Liver (tissue), 9 donors: ENCODE measurements around the gene ABCA9. TPM values are rescaled to one million over a fixed set of nuclear protein-coding genes. Genes with fewer than 3 reads are reported as not detected.

Experiments used
- DNase-seq: peaks from one replicate; pipeline ENCODE4 v3.0.0-alpha.2; 2017; ENCODE audit warnings: low spot score
- H3K27ac ChIP-seq, 2 donors: one replicate each; pipeline ENCODE4 v1.7.0; 2013; ENCODE audit warnings: inconsistent platforms in 2 of 2, low read length in 2 of 2, control low read depth in 1 of 2, low read depth in 1 of 2, mild to moderate bottlenecking in 1 of 2
- H3K27me3 ChIP-seq, 4 donors: one replicate each; pipeline versions ENCODE4 v1.6.1 to v1.7.0; 2013; ENCODE audit warnings: low read length in 3 of 4, inconsistent platforms in 1 of 4, mild to moderate bottlenecking in 1 of 4, moderate library complexity in 1 of 4; ENCODE audit not compliant: control insufficient read depth in 4 of 4, insufficient read depth in 4 of 4
- H3K36me3 ChIP-seq, 4 donors: one replicate each; pipeline versions ENCODE4 v1.6.1 to v1.7.0; 2013; ENCODE audit warnings: low read length in 3 of 4, mild to moderate bottlenecking in 3 of 4, low read depth in 1 of 4, moderate library complexity in 1 of 4; ENCODE audit not compliant: control insufficient read depth in 4 of 4, insufficient read depth in 3 of 4
- H3K4me1 ChIP-seq, 4 donors: one replicate each; pipeline versions ENCODE4 v1.6.1 to v1.7.0; 2013; ENCODE audit warnings: low read length in 3 of 4, mild to moderate bottlenecking in 3 of 4, moderate library complexity in 1 of 4; ENCODE audit not compliant: control insufficient read depth in 4 of 4, insufficient read depth in 4 of 4
- H3K4me3 ChIP-seq, 3 donors: one replicate each; pipeline versions ENCODE4 v1.6.1 to v1.7.0; 2013; ENCODE audit warnings: low read length in 3 of 3, control low read depth in 1 of 3, low read depth in 1 of 3, mild to moderate bottlenecking in 1 of 3
- H3K9ac ChIP-seq, 2 donors: one replicate each; pipeline ENCODE4 v1.7.0; 2013; ENCODE audit warnings: low read length in 2 of 2, mild to moderate bottlenecking in 2 of 2, moderate library complexity in 2 of 2, control low read depth in 1 of 2, low read depth in 1 of 2
- H3K9me3 ChIP-seq, 4 donors: one replicate each; pipeline versions ENCODE4 v1.6.1 to v1.7.0; 2013; ENCODE audit warnings: low read length in 3 of 4; ENCODE audit not compliant: control insufficient read depth in 4 of 4
- EGR1 ChIP-seq, 2 donors: IDR thresholded peaks; 2 replicates each; pipeline ENCODE4 v1.6.1; 2016 to 2018; ENCODE audit warnings: antibody characterized with exemption in 2 of 2, low read depth in 2 of 2
- FOXA1 ChIP-seq: IDR thresholded peaks from 2 replicates; pipeline ENCODE4 v1.6.1; 2016; ENCODE audit warnings: antibody characterized with exemption
- FOXA2 ChIP-seq: IDR thresholded peaks from 2 replicates; pipeline ENCODE4 v1.6.1; 2016; ENCODE audit warnings: antibody characterized with exemption
- GABPA ChIP-seq, 2 donors: IDR thresholded peaks in 1 of 2; conservative IDR thresholded peaks in 1 of 2; 2 replicates each; pipeline ENCODE4 v1.6.1; 2016; ENCODE audit warnings: antibody characterized with exemption in 2 of 2, mild to moderate bottlenecking in 1 of 2, moderate library complexity in 1 of 2
- HNF4A ChIP-seq, 2 donors: conservative IDR thresholded peaks; 2 replicates each; pipeline ENCODE4 v1.6.1; 2016; ENCODE audit warnings: antibody characterized with exemption in 2 of 2, mild to moderate bottlenecking in 2 of 2
- HNF4G ChIP-seq: IDR thresholded peaks from 2 replicates; pipeline ENCODE4 v1.6.1; 2016; ENCODE audit warnings: antibody characterized with exemption
- JUND ChIP-seq, 2 donors: IDR thresholded peaks; 2 replicates each; pipeline ENCODE4 v1.6.1; 2016; ENCODE audit warnings: antibody characterized with exemption in 2 of 2
- MAX ChIP-seq: IDR thresholded peaks from 2 replicates; pipeline ENCODE4 v1.6.1; 2016; ENCODE audit warnings: antibody characterized with exemption
- NR2F2 ChIP-seq: IDR thresholded peaks from 2 replicates; pipeline ENCODE4 v1.6.1; 2016; ENCODE audit warnings: antibody characterized with exemption
- RAD21 ChIP-seq, 2 donors: IDR thresholded peaks; 2 replicates each; pipeline ENCODE4 v1.6.1; 2016; ENCODE audit warnings: antibody characterized with exemption in 2 of 2, mild to moderate bottlenecking in 2 of 2
- REST ChIP-seq: IDR thresholded peaks from 2 replicates; pipeline ENCODE4 v1.6.1; 2016; ENCODE audit warnings: antibody characterized with exemption, mild to moderate bottlenecking
- RXRA ChIP-seq, 2 donors: IDR thresholded peaks; 2 replicates each; pipeline ENCODE4 v1.6.1; 2017 to 2018; ENCODE audit warnings: antibody characterized with exemption in 2 of 2, mild to moderate bottlenecking in 1 of 2
- SP1 ChIP-seq: IDR thresholded peaks from 2 replicates; pipeline ENCODE4 v1.6.1; 2018; ENCODE audit warnings: antibody characterized with exemption, mild to moderate bottlenecking
- TAF1 ChIP-seq: conservative IDR thresholded peaks from 2 replicates; pipeline ENCODE4 v1.6.1; 2016; ENCODE audit warnings: antibody characterized with exemption, mild to moderate bottlenecking
- YY1 ChIP-seq: IDR thresholded peaks from 2 replicates; pipeline ENCODE4 v1.6.1; 2016; ENCODE audit warnings: antibody characterized with exemption, mild to moderate bottlenecking
- ZBTB33 ChIP-seq: IDR thresholded peaks from 2 replicates; pipeline ENCODE4 v1.6.1; 2016; ENCODE audit warnings: antibody characterized with exemption
- WGBS: extraction: QIAGEN DNeasy Blood & Tissue Kit; methylation state at CpG from one replicate; pipeline ENCODE4 v1.1.7; 2013; 5-methylcytosine and 5-hydroxymethylcytosine counted together
- polyA plus RNA-seq, 2 donors: library from polyadenylated mRNA; stranded (reverse) in 1 of 2; unstranded in 1 of 2; fragments of 200-250 nt in 1 of 2; fragments of >200 nt in 1 of 2; fragmentation: Nextera tagmentation in 1 of 2; extraction: Ambion mirVana in 1 of 2; gene quantifications; one replicate each; pipeline versions ENCODE4 v1.2.1 to v1.2.3, GENCODE V29; 2013 to 2015
- total RNA-seq, 2 donors: library from RNA; depleted of rRNA; stranded (reverse); fragments of >200 nt; gene quantifications; one replicate each; pipeline ENCODE4 v1.2.3, GENCODE V29; 2014
- TF ChIP-seq, protein P1 (sequence below): fragments of 150-350 bp; IDR thresholded peaks from 2 replicates; pipeline ENCODE4 v1.5.1; 2017; ENCODE audit warnings: improper control_type of control experiment, low read depth, low read length; ENCODE audit not compliant: missing input control
- TF ChIP-seq, protein P2 (sequence below): IDR thresholded peaks from 2 replicates; pipeline ENCODE4 v1.6.1; 2016; ENCODE audit warnings: antibody characterized with exemption
- donor health status: healthy.
- donor health status: healthy.
- donor health status: healthy.
- donor health status: healthy.
- donor health status: healthy.

ABCA9 gene
- total and polyA plus RNA-seq, 4 donors: 1.4 to 18.9 (median 5.9) TPM

DNA sequence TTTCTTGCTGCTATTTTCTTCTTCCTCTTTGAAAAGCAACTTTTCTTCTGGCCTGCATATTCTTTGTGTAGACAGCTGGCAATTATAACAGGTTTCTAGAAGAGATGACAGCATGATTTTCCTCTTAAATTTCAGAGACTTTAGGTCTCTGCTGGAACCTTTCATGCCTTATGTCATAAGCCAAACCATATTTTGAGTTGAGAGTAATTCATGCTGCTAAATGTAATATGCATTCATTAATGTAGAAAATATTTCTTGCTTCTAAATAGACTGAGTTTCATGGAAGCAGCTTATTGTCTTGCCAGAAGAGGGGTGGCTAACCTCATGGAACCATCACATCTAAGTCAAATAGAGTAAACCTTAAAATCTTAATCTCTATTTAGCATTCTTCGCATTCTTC, 25.9 kb upstream of the ABCA9 start:
- DNase-seq: no peak
- Histone ChIP-seq H3K9me3 (peaks cover 0 to 6% (median 3%) of the 10 kb centered on the region in 4 donors), H3K36me3 (peaks cover 12 to 77% (median 58%) of the 10 kb centered on the region in 4 donors), H3K9ac (no peak overlapping the region), H3K27me3 (no peaks in the 10 kb centered on the region), H3K27ac (no peak overlapping the region), H3K4me3 (no peak overlapping the region), H3K4me1 (no peaks in the 10 kb centered on the region)
- 87% methylated on average over 1 of the region's 1 CpG for WGBS
- TF ChIP-seq HNF4A (conservative IDR thresholded peaks at IDR 0.05) (no peak), TAF1 (no peak), ZBTB33 (no peak), NR2F2 (no peak), SP1 (no peak), YY1 (no peak), FOXA2 (no peak), RAD21 (IDR thresholded peaks at IDR 0.05) (no peak), RXRA (IDR thresholded peaks at IDR 0.05) (no peak), FOXA1 (no peak), JUND (IDR thresholded peaks at IDR 0.05) (no peak), MAX (no peak), REST (no peak), EGR1 (IDR thresholded peaks at IDR 0.05; ENCODE audit: low read depth in 2 of 2) (no peak), HNF4G (no peak), GABPA (IDR thresholded peaks at IDR 0.05 in 1 of 2, conservative IDR thresholded peaks at IDR 0.05 in 1 of 2) (no peak)
- TF ChIP-seq, protein P1, sequence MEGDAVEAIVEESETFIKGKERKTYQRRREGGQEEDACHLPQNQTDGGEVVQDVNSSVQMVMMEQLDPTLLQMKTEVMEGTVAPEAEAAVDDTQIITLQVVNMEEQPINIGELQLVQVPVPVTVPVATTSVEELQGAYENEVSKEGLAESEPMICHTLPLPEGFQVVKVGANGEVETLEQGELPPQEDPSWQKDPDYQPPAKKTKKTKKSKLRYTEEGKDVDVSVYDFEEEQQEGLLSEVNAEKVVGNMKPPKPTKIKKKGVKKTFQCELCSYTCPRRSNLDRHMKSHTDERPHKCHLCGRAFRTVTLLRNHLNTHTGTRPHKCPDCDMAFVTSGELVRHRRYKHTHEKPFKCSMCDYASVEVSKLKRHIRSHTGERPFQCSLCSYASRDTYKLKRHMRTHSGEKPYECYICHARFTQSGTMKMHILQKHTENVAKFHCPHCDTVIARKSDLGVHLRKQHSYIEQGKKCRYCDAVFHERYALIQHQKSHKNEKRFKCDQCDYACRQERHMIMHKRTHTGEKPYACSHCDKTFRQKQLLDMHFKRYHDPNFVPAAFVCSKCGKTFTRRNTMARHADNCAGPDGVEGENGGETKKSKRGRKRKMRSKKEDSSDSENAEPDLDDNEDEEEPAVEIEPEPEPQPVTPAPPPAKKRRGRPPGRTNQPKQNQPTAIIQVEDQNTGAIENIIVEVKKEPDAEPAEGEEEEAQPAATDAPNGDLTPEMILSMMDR: no peak
- TF ChIP-seq, protein P2, sequence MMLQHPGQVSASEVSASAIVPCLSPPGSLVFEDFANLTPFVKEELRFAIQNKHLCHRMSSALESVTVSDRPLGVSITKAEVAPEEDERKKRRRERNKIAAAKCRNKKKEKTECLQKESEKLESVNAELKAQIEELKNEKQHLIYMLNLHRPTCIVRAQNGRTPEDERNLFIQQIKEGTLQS: no peak
